Measurements from ENCODE around the gene ZNF740.

Gene ZNF740

GRCh38 chr12:53212931-53213330, 32.4 kb downstream of the ZNF740 start:
- TF ChIP-seq CTCF (conservative IDR thresholded peaks at IDR 0.05; ENCODE audit: low read length) (no peak), EZH2phosphoT487 (IDR thresholded peaks at IDR 0.05; ENCODE audit: borderline replicate concordance) (no peak)
- no peaks in the 10 kb centered on the region for H3K79me2 ChIP-seq (ENCODE audit: insufficient read depth, low read length)
- no peak overlapping the region for H2AFZ ChIP-seq (ENCODE audit: low read length)
- no peak overlapping the region for H3K9ac ChIP-seq (ENCODE audit: low read depth, low read length, poor library complexity, severe bottlenecking)
- no peaks in the 10 kb centered on the region for H3K9me2 ChIP-seq (replicated peaks; ENCODE audit: low read depth, low read length)
- H4K20me1 ChIP-seq (ENCODE audit: insufficient read depth, low read length, poor library complexity, severe bottlenecking) = no peaks in the 10 kb centered on the region
- H3K4me3 ChIP-seq (ENCODE audit: low read length, poor library complexity, severe bottlenecking) = no peak overlapping the region
- H3K4me2 ChIP-seq (ENCODE audit: low read depth, low read length, poor library complexity, severe bottlenecking) = no peak overlapping the region
- peaks cover 27% of the 10 kb centered on the region for H3K4me1 ChIP-seq (ENCODE audit: insufficient read depth, low read length, poor library complexity, severe bottlenecking)
- H3K9me3 ChIP-seq (ENCODE audit: insufficient read depth, low read depth, low read length) = no peaks in the 10 kb centered on the region
- no peaks in the 10 kb centered on the region for H3F3A ChIP-seq (ENCODE audit: low read depth)
- no peaks in the 10 kb centered on the region for H3K36me3 ChIP-seq (ENCODE audit: insufficient read depth, low read length)
- H3K27me3 ChIP-seq (ENCODE audit: insufficient read depth, low read length, poor library complexity, severe bottlenecking) = no peaks in the 10 kb centered on the region

- no peak overlapping the region for H3K4me3 ChIP-seq (ENCODE audit: low read length, poor library complexity, severe bottlenecking)
- no peak overlapping the region for H3K9ac ChIP-seq (ENCODE audit: low read depth, low read length, poor library complexity, severe bottlenecking)
- no peak for TF ChIP-seq EZH2phosphoT487 (IDR thresholded peaks at IDR 0.05; ENCODE audit: borderline replicate concordance)
- peak; percentile 91 for TF ChIP-seq CTCF (conservative IDR thresholded peaks at IDR 0.05; ENCODE audit: low read length)
Observed at GRCh38 chr12:53213348-53213747, 32.8 kb downstream of the ZNF740 start.

GRCh38 chr12:53214221-53214620, 33.7 kb downstream of the ZNF740 start:
- peaks cover 15% of the 10 kb centered on the region for H3K4me1 ChIP-seq (ENCODE audit: insufficient read depth, low read length, poor library complexity, severe bottlenecking)
- H3F3A ChIP-seq (ENCODE audit: low read depth) = no peaks in the 10 kb centered on the region
- no peaks in the 10 kb centered on the region for H3K79me2 ChIP-seq (ENCODE audit: insufficient read depth, low read length)
- H4K20me1 ChIP-seq (ENCODE audit: insufficient read depth, low read length, poor library complexity, severe bottlenecking) = no peaks in the 10 kb centered on the region
- no peaks in the 10 kb centered on the region for H3K9me3 ChIP-seq (ENCODE audit: insufficient read depth, low read depth, low read length)
- TF ChIP-seq EZH2phosphoT487 (IDR thresholded peaks at IDR 0.05; ENCODE audit: borderline replicate concordance) (no peak), CTCF (conservative IDR thresholded peaks at IDR 0.05; ENCODE audit: low read length) (no peak)
- H3K4me3 ChIP-seq (ENCODE audit: low read length, poor library complexity, severe bottlenecking) = no peak overlapping the region
- H3K36me3 ChIP-seq (ENCODE audit: insufficient read depth, low read length) = no peaks in the 10 kb centered on the region
- no peak overlapping the region for H3K9ac ChIP-seq (ENCODE audit: low read depth, low read length, poor library complexity, severe bottlenecking)
- H3K4me2 ChIP-seq (ENCODE audit: low read depth, low read length, poor library complexity, severe bottlenecking) = no peak overlapping the region
- H2AFZ ChIP-seq (ENCODE audit: low read length) = no peak overlapping the region
- no peaks in the 10 kb centered on the region for H3K27me3 ChIP-seq (ENCODE audit: insufficient read depth, low read length, poor library complexity, severe bottlenecking)
- no peaks in the 10 kb centered on the region for H3K9me2 ChIP-seq (replicated peaks; ENCODE audit: low read depth, low read length)

More at GRCh38 chr12:53213348-53213747, 32.8 kb downstream of the ZNF740 start:
- Histone ChIP-seq H3K79me2 (ENCODE audit: insufficient read depth, low read length) (no peaks in the 10 kb centered on the region), H3F3A (ENCODE audit: low read depth) (no peaks in the 10 kb centered on the region), H4K20me1 (ENCODE audit: insufficient read depth, low read length, poor library complexity, severe bottlenecking) (no peaks in the 10 kb centered on the region), H3K36me3 (ENCODE audit: insufficient read depth, low read length) (no peaks in the 10 kb centered on the region), H2AFZ (ENCODE audit: low read length) (peak overlapping the region; percentile 51; the same call in 1 of the 2 replicates), H3K27me3 (ENCODE audit: insufficient read depth, low read length, poor library complexity, severe bottlenecking) (no peaks in the 10 kb centered on the region), H3K9me2 (replicated peaks; ENCODE audit: low read depth, low read length) (no peaks in the 10 kb centered on the region), H3K4me2 (ENCODE audit: low read depth, low read length, poor library complexity, severe bottlenecking) (no peak overlapping the region), H3K9me3 (ENCODE audit: insufficient read depth, low read depth, low read length) (no peaks in the 10 kb centered on the region), H3K4me1 (ENCODE audit: insufficient read depth, low read length, poor library complexity, severe bottlenecking) (peaks cover 23% of the 10 kb centered on the region)
